GM10266 (cell line): ENCODE results near the gene DOK5.

Source experiments
- DNase-seq: peaks from one replicate; pipeline ENCODE4 v3.0.0; 2012; ENCODE audit errors: extremely low spot score
- CTCF ChIP-seq: IDR thresholded peaks from 2 replicates; pipeline ENCODE4 v1.5.1; 2012; ENCODE audit warnings: mild to moderate bottlenecking, low read depth; ENCODE audit not compliant: control insufficient read depth, insufficient read depth; ENCODE audit errors: missing control alignments

DOK5 gene

GRCh38 chr20:54469952-54470351, 5.4 kb upstream of the DOK5 start:
- no peak for TF ChIP-seq CTCF
- DNase-seq: no peak

GRCh38 chr20:54470697-54471096, 4.7 kb upstream of the DOK5 start:
- DNase-seq: no peak
- TF ChIP-seq CTCF: no peak

GRCh38 chr20:54472607-54473006, 2.8 kb upstream of the DOK5 start:
- TF ChIP-seq CTCF: no peak
- no peak for DNase-seq

- DNase-seq: no peak
- TF ChIP-seq CTCF: no peak
These were observed 2.1 kb upstream of the DOK5 start for GRCh38 chr20:54473340-54473739.

GRCh38 chr20:54474046-54474445, 1.3 kb upstream of the DOK5 start:
- no peak for TF ChIP-seq CTCF
- DNase-seq: no peak

GRCh38 chr20:54474866-54475265, 527 bp upstream of the DOK5 start:
- no peak for TF ChIP-seq CTCF
- DNase-seq: no peak

- no peak for DNase-seq
- TF ChIP-seq CTCF: no peak
These were observed 996 bp downstream of the DOK5 start for GRCh38 chr20:54476169-54477009.
